Measurements from ENCODE around the gene MYOZ2.

- TF ChIP-seq TSHZ2 (CRISPR knock-in tag; IDR thresholded peaks at IDR 0.05), result 0 out of 2 replicates have a peak, but pooled peaks have one; percentile 33
- TF ChIP-seq CSRNP3 (CRISPR knock-in tag; IDR thresholded peaks at IDR 0.05), result no peak
- TF ChIP-seq CREB5 (CRISPR knock-in tag; IDR thresholded peaks at IDR 0.05; ENCODE audit: low read depth), result no peak
- TF ChIP-seq GLIS3 (CRISPR knock-in tag; IDR thresholded peaks at IDR 0.05), result 0 out of 2 replicates have a peak, but pooled peaks have one; percentile 38
Measured at GRCh38 chr4:119212234-119212963, 76.8 kb downstream of the MYOZ2 start, which contains the start of gene USP53.

Measured in SK-N-SH treated with all-trans-retinoic acid at 6 μM for 48 hours (cell line).